ENCODE results near the gene UNC13C.

GRCh38 chr15:54540721-54541120, 562.5 kb downstream of the UNC13C start:
- TF ChIP-seq CTCF (conservative IDR thresholded peaks at IDR 0.05 in 1 of 2, IDR thresholded peaks at IDR 0.05 in 1 of 2; ENCODE audit: extremely low read depth in 1 of 2, insufficient read depth in 1 of 2, low read depth in 1 of 2, low read length in 2 of 2) (no peak), EZH2 (IDR thresholded peaks at IDR 0.05; ENCODE audit: borderline replicate concordance, low read length) (no peak)
